Adrenal gland (tissue), 12 donors: Measurements from ENCODE around the gene KAT7. TPM values are rescaled to one million over a fixed set of nuclear protein-coding genes. Genes with fewer than 3 reads are reported as not detected.

Source experiments
- DNase-seq, 7 donors: peaks; one replicate each; pipeline ENCODE4 v3.0.0-alpha.2; 2019 to 2020
- H3K27ac ChIP-seq, 5 donors: fragments of 200-600 bp; sonication (generic) in 4 of 5; 1 replicate in 3 of 5; 2 replicates in 2 of 5; pipeline versions ENCODE4 v1.5.1 to v1.8.0; 2016 to 2020; ENCODE audit warnings: mild to moderate bottlenecking in 1 of 5
- H3K27me3 ChIP-seq: fragments of 200-600 bp; 2 replicates; pipeline ENCODE4 v1.8.0; 2021
- H3K36me3 ChIP-seq, 2 donors: fragments of 200-600 bp; replicated peaks in 1 of 2; 1 replicate in 1 of 2; 2 replicates in 1 of 2; pipeline versions ENCODE4 v1.5.1 to v1.8.0; 2018 to 2022
- H3K4me1 ChIP-seq, 2 donors: fragments of 200-600 bp; replicated peaks in 1 of 2; 1 replicate in 1 of 2; 2 replicates in 1 of 2; pipeline versions ENCODE4 v1.5.1 to v1.8.0; 2018 to 2021
- H3K4me3 ChIP-seq, 4 donors: fragments of 200-600 bp; sonication (generic) in 3 of 4; one replicate each; pipeline ENCODE4 v1.5.1; 2016 to 2018
- H3K9me3 ChIP-seq, 3 donors: fragments of 200-600 bp; sonication (generic) in 1 of 3; replicated peaks in 1 of 3; 1 replicate in 2 of 3; 2 replicates in 1 of 3; pipeline versions ENCODE4 v1.5.1 to v1.8.0; 2016 to 2021
- POLR2A ChIP-seq, 2 donors: fragments of 450-650 bp; IDR thresholded peaks; one replicate each; pipeline ENCODE4 v1.6.1; 2017; ENCODE audit warnings: antibody characterized with exemption in 2 of 2, mild to moderate bottlenecking in 2 of 2, moderate library complexity in 1 of 2
- WGBS, 4 donors: extraction: QIAGEN DNeasy Blood & Tissue Kit in 2 of 4; methylation state at CpG; one replicate each; pipeline versions ENCODE4 v1.1.5 to v1.1.7; 2013 to 2017; 5-methylcytosine and 5-hydroxymethylcytosine counted together
- intact Hi-C, 2 donors: fragments of 100-400 bp; cut with DNase I; formaldehyde crosslinking; loops; one replicate each; pipeline versions ENCODE4 v1.14.1 to v1.15.0; 2022 to 2023
- polyA plus RNA-seq, 3 donors: library from polyadenylated mRNA; stranded (reverse); fragments of 200-250 nt in 2 of 3; fragments of 350-450 nt in 1 of 3; fragmentation: Illumina TruSeq in 1 of 3; extraction: RNeasy Lipid Tissue Mini Kit (QIAGEN cat#74804) in 1 of 3; gene quantifications; one replicate each; pipeline ENCODE4 v1.2.3, GENCODE V29; 2013 to 2014
- total RNA-seq, 9 donors: library from RNA; depleted of rRNA in 4 of 9; stranded (reverse); fragments of >200 nt in 4 of 9; fragments of 120-200 nt in 1 of 9; fragmentation: NEBNext Ultra II Directional in 1 of 9; extraction: Animal tissue kit (Norgen Biotek cat#: 25700) in 1 of 9; gene quantifications; one replicate each; pipeline versions ENCODE4 v1.1.0 to v1.2.4, GENCODE V29; 2013 to 2023
- TF ChIP-seq, protein P1 (sequence below), 6 experiments: fragments of 450-650 bp in 4 of 6; fragments of 200-600 bp in 2 of 6; sonication (generic) in 1 of 6; IDR thresholded peaks; 1 replicate in 5 of 6; 2 replicates in 1 of 6; pipeline versions ENCODE4 v1.5.1 to v1.8.0; 2016 to 2021; ENCODE audit warnings: antibody characterized with exemption in 6 of 6, mild to moderate bottlenecking in 2 of 6, moderate library complexity in 1 of 6
- donor health status: healthy with polysubstance abuse.
- donor health status: Bipolar disorder and iron deficiency.
- donor health status: DM: yes; HTN: yes; CAD: no.
- donor health status: DM: no; HTN: no; CAD: no.
- donor health status: DM: no; HTN: no; CAD: no.
- donor health status: DM: yes; HTN: yes; CAD: no.

Gene KAT7
- total and polyA plus RNA-seq, 12 donors, result 5.2 to 54.7 (median 39.8) TPM

- Histone ChIP-seq H3K27ac (no peak overlapping the region), H3K4me3 (no peak overlapping the region), H3K4me1 (no peaks in the 10 kb centered on the region), H3K27me3 (peaks cover 22% of the 10 kb centered on the region), H3K9me3 (no peaks in the 10 kb centered on the region), H3K36me3 (no peaks in the 10 kb centered on the region)
- no peak for TF ChIP-seq POLR2A (IDR thresholded peaks at IDR 0.05)
- TF ChIP-seq, protein P1, sequence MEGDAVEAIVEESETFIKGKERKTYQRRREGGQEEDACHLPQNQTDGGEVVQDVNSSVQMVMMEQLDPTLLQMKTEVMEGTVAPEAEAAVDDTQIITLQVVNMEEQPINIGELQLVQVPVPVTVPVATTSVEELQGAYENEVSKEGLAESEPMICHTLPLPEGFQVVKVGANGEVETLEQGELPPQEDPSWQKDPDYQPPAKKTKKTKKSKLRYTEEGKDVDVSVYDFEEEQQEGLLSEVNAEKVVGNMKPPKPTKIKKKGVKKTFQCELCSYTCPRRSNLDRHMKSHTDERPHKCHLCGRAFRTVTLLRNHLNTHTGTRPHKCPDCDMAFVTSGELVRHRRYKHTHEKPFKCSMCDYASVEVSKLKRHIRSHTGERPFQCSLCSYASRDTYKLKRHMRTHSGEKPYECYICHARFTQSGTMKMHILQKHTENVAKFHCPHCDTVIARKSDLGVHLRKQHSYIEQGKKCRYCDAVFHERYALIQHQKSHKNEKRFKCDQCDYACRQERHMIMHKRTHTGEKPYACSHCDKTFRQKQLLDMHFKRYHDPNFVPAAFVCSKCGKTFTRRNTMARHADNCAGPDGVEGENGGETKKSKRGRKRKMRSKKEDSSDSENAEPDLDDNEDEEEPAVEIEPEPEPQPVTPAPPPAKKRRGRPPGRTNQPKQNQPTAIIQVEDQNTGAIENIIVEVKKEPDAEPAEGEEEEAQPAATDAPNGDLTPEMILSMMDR (IDR thresholded peaks at IDR 0.05), result no peak
- no peak for DNase-seq
- intact Hi-C loops, result no loop called here
- 58 to 66% (median 64%) methylated on average over 14 of the region's 14 CpGs for WGBS, 4 donors
Observed at GRCh38 chr17:49878931-49879904, 90.7 kb downstream of the KAT7 start.

DNA sequence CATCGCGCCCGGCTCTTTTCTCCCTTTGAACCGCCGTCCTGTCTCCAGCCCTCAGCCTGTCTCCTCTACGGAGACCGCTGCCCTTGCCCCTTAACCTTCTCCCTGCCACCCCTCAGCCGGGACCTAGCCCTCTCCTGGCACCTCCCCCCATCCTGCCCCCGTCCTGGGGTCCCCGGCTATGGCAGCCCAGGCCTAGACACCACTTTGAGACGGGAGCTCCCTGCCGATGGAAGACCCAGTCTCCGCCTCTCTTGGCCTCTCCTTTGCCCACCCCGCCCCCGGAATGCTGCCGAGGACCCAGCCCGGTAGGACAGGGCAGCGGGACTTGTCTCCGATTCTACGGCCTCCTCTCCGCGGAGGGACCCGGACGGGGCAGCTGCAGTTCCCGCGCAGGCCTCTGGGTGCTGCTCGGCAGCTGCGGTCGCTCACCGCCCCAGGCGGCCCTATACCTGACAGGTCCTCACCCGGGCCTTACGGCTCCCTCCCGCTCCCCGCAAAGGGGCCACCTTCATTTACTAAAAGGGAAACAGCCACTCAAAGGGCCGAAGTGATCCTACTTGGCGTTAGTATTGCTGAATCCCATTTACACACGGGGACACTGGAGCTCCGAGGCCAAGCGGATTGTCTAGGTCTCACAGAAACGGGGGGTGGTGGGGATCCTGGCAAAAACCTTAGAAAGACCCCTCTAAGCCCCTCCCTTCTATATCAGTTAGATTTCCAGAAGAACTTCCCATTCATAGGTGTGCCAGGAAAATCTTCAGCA is 92.0 kb downstream of the KAT7 start:
- 7 to 12% (median 9%) methylated on average over 27 to 41 of the region's 41 CpGs for WGBS, 4 donors
- Histone ChIP-seq H3K27ac (no peak overlapping the region), H3K36me3 (no peaks in the 10 kb centered on the region), H3K4me1 (no peaks in the 10 kb centered on the region), H3K4me3 (no peak overlapping the region), H3K27me3 (peaks cover 22% of the 10 kb centered on the region), H3K9me3 (no peaks in the 10 kb centered on the region)
- TF ChIP-seq POLR2A (IDR thresholded peaks at IDR 0.05), result no peak
- TF ChIP-seq, protein P1 (IDR thresholded peaks at IDR 0.05), result peak; percentile 85 to 98 (median 92)
- intact Hi-C loops, result loop anchor here in 1 of 2 donors (5.0 kb wide), 1 partner anchor 117 kb away; the partner anchor contains the start of gene DLX3
- DNase-seq, result peak; percentile 65 to 83 (median 77)

- Histone ChIP-seq H3K4me1 (no peaks in the 10 kb centered on the region), H3K27me3 (peaks cover 22% of the 10 kb centered on the region), H3K9me3 (no peaks in the 10 kb centered on the region), H3K4me3 (no peak overlapping the region), H3K27ac (no peak overlapping the region), H3K36me3 (no peaks in the 10 kb centered on the region)
- intact Hi-C loops, result loop anchor here in 1 of 2 donors (5.0 kb wide), 1 partner anchor 116 kb away; the partner anchor contains the start of gene DLX3
- DNase-seq, result no peak
- TF ChIP-seq, protein P1 (IDR thresholded peaks at IDR 0.05), result no peak
- TF ChIP-seq POLR2A (IDR thresholded peaks at IDR 0.05), result no peak
- WGBS, 4 donors, result 29 to 41% (median 35%) methylated on average over 4 to 5 of the region's 5 CpGs
Observed at GRCh38 chr17:49881054-49881402, 92.5 kb downstream of the KAT7 start.

- intact Hi-C loops, result loop anchor here in 1 of 2 donors (5.0 kb wide), 1 partner anchor 115 kb away; the partner anchor contains the start of gene DLX3
- TF ChIP-seq POLR2A (IDR thresholded peaks at IDR 0.05), result no peak
- TF ChIP-seq, protein P1 (IDR thresholded peaks at IDR 0.05), result no peak
- Histone ChIP-seq H3K27me3 (peaks cover 22% of the 10 kb centered on the region), H3K36me3 (no peaks in the 10 kb centered on the region), H3K9me3 (no peaks in the 10 kb centered on the region), H3K27ac (no peak overlapping the region), H3K4me3 (no peak overlapping the region), H3K4me1 (no peaks in the 10 kb centered on the region)
- no peak for DNase-seq
- WGBS, 4 donors, result 40 to 54% (median 41%) methylated on average over 5 to 7 of the region's 7 CpGs
Observed at GRCh38 chr17:49882434-49882833, 94.0 kb downstream of the KAT7 start.
